ENCODE measurements around the gene IL3RA.
"Not testable (repeated sequence)": the region's sequence is repeated elsewhere in the genome, so short reads cannot be mapped to it uniquely, and the experiment has no call there.

Gene IL3RA

DNA sequence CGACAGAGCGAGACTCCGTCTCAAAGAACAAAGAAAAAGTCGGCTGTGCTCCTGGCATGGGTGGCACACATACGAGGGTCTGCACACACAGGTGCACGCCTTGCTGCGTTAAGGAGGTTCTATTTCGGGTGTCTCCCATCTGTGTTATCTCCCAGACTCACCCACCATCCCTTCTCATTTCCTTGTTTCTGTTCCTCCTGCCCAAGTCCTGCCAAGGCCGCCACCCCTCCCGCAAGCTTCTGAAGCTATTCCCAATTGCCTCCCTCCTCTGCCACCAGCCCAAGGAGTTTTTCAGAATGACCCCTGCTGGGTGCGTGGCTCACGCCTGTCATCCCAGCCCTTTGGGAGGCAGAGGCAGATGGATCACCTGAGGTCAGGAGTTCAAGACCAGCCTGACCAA lies 6.0 kb upstream of the IL3RA start:
- no peak for DNase-seq (ENCODE audit: low spot score)

DNA sequence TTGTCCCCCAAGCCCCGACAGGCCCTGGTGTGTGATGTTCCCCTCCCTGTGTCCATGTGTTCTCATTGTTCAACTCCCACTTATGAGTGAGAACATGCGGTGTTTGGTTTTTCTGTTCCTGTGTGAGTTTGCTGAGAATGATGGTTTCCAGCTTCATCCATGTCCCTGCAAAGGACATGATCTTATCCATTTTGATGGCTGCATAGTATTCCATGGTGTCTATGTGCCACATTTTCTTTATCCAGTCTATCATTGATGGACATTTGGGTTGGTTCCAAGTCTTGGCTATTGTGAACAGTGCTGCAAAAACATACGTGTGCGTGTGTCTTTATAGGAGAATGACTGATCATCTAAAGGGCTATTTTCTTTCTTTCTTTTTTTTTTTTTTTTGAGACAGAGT lies 4.2 kb upstream of the IL3RA start:
- DNase-seq (ENCODE audit: low spot score): not testable (repeated sequence)

DNA sequence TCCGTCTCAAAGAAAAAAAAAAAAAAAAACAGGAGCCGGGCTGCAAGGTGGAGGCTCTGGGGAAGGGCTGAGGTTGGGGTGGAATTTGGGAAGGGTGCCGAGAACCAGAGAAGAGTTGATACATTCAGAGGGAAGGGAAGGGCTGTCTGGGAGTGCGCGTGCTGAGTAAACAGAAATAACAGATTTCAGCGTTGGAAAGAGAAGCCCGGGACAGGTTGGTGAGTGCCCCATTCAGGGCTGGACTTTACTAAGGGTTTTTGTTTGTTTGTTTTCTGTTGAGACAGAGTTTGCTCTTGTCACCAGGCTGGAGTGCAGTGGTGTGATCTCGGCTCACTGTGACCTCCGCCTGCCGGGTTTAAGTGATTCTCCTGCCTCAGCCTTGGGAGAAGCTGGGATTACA lies 1.7 kb upstream of the IL3RA start:
- DNase-seq (ENCODE audit: low spot score): no peak

DNA sequence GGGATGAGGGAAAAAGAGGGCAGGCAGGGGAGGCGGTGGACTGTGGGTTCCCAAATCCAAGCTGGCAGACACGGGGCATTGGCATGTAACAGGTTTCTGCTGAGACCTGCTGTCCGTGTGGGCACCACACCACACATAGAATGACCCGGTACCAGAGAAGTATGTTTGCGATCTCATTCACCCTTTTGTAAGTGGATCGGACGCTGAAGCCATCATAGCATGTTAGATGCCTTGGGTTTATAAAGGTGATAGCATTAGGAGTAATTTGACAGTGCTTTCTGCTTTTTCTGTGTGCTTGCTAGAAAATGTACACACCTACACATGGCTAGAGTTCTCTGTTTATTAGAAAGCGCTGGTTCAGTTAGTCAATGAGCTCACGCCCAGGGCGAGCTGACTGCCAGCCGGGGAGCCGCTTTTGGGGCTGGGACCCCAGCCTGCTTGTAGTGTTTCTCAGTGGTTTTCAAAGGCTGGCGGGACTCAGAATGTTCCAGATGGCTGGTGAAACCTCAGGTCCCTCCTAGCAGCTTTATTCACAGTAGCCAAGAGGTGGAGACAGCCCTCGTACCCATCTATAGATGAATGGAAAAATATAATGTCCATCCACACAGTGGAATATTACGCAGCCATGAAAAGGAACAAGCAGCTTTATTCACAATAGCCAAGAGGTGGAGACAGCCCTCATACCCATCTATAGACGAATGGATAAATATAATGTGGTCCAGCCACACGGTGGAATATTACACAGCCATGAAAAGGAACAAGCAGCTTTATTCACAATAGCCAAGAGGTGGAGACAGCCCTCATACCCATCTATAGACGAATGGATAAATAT lies 579 bp downstream of the IL3RA start:
- DNase-seq (ENCODE audit: low spot score): no peak

DNA sequence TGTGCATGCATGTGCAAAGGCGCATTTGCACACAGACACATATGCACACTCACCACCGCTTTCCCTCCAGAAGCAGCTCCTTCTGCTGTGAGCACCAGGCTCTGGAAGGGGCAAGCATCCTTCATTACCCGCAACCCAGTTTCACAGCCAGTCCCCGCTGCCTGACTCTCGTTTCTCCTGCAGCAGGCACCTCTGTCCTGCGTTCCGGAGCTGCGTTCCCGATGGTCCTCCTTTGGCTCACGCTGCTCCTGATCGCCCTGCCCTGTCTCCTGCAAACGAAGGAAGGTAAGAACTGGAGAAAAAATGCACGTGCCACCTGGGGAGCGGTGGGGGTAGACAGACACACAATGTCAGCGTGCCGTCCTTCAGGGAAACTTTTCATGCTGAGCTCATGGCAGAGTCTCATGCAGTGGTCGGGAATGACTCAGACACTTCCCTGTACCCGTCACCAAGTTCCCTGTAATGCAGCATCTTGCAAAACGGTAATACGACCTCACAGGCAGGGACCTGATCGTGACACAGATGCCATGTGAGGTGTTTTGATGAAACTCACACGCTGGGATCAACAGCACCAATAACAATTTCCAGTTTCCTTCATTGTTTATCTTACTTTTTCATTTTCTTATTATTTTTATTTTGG lies 5.1 kb downstream of the IL3RA start:
- no peak for DNase-seq (ENCODE audit: low spot score)

DNA sequence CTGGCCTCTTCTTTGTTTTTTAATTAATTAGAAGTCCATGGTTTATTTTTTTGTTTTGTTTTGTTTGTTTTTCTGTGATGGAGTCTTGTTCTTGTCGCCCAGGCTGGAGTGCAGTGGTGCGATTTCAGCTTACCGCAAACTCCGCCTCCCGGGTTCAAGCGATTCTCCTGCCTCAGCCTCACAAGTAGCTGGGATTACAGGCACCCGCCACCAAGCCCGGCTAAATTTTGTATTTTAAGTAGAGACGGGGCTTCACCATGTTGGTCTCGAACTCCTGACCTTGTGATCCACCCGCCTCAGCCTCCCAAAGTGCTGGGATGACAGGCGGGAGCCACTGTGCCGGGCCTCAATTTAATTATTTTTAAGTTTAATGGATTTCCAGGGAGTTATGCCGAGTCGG lies 13.0 kb downstream of the IL3RA start:
- not testable (repeated sequence) for DNase-seq (ENCODE audit: low spot score)

DNA sequence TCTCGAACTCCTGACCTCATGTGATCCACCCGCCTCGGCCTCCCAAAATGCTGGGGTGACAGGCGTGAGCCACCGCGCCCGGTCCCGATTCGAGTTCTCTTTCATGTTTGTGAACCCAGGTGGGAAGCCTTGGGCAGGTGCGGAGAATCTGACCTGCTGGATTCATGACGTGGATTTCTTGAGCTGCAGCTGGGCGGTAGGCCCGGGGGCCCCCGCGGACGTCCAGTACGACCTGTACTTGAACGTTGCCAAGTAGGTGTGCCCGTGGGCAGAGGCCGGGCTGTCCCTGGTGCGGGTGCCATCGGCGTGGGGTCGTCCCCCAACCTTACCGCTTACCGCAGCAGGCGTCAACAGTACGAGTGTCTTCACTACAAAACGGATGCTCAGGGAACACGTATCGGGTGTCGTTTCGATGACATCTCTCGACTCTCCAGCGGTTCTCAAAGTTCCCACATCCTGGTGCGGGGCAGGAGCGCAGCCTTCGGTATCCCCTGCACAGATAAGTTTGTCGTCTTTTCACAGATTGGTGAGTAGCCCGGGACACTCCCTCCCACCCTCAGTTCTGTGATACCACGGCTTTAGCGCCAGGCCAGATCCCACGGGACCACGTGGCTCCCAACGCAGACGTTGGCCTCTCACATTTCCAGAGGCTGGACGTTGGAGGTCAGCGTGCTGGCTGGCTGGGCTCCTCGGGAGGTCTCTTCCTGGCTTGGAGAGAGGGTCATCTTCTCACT lies 15.6 kb downstream of the IL3RA start:
- no peak for DNase-seq (ENCODE audit: low spot score)

DNA sequence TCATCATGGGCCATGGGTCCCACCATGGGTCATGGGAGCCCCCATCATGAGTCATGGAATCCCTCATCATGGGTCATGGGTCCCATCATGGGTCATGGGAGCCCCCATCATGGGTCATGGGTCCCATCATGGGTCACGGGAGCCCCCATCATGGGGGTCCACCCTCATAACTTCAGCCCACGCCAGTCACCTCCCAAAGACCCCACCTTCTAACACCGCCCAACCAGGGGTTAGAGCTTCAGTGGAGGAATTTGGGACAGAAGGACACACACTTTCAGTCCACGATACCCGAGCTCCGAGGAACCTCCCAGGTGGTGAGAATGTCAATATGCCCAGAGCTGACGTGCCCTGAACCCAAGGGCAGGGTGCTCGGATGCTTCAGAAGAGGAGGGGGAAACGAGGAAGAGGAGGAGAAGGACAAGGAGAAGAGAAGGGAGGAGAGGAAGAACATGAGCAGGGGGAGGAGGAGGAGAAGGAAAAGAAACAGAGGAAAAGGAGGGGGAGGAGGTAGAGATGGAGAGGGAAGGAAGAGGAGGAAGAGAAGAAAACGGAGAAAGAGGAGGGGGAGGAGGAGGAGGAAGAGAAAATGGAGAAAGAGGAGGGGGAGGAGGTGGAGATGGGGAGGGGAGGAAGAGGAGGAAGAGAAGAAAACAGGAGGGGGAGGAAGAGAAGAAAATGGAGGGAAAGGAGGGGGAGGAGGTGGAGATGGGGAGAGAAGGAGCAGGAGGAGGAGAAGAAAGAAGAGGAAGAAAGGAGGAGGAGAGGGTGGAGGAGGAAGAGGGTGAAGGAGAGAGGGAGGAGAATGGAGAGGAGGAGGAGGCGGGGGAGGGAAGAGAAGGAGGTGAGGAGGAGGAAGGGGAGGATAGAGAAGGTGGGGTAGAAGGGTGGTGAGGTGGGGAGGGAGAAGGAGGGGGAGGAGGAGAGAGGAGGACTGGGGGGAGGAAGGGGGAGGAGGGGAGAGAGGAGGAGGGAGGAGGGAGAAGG lies 17.7 kb downstream of the IL3RA start:
- no peak for DNase-seq (ENCODE audit: low spot score)

DNA sequence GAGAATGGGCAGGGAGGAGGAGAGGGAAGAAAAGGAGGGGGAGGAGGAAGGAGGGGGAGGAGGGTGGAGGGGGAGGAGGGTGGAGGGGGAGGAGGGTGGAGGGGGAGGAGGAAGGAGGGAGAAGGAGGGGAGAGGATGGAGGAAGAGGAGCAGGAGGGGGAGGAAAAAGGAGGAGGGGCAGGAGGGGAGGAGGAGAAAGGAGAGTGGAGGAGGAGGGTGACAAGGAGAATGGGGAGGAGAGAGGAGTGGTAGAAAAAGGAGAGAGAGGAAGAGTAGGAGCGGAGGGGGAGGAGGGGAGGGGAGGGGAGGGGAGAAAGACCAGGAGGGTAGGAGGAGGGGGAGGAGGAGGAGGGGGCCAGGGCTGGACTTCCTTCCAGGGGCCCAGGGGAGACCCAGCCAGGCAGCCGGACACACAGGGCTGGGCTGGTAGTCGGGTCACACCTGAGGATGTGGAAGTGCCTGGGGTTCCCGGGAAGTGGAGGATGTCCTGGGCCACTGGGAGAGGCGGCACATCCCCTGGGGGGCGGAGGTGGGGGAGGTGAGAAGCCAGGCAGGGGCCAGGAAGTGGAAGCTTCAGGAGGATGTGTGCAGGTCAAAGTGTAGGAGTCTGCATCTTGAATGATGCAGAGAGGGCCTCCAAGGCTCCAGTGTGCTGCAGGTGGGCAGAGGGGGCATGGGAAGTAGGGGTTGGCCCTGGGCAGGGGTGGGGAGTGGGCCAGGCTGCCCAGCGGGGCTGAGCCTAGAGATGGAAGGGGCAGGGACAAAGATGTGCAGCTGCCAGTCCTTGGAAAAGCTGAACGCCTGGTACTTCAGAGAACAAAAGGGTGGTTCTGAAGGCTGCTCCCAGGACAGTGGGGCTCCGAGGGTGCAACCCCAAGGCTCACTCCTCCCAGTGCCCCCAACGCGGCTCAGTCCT lies 18.8 kb downstream of the IL3RA start:
- DNase-seq (ENCODE audit: low spot score): no peak

DNA sequence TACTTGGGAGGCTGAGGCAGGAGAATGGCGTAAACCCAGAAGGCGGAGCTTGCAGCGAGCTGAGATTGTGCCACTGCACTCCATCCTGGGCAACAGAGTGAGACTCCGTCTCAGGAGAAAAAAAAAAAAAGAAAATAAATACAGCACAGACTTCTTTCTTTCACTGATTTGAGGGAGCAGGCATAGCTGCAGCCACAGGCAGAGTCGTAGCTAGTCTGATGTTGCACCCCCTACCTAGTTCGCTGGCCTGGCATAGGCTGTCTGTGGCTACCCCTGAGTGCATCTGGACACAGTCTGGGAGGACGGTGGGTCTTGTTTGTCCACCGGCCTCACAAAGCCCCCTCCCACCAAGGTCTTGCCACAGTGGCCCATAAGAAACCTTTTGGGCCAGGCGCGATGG lies 21.4 kb downstream of the IL3RA start:
- DNase-seq (ENCODE audit: low spot score): no peak

DNA sequence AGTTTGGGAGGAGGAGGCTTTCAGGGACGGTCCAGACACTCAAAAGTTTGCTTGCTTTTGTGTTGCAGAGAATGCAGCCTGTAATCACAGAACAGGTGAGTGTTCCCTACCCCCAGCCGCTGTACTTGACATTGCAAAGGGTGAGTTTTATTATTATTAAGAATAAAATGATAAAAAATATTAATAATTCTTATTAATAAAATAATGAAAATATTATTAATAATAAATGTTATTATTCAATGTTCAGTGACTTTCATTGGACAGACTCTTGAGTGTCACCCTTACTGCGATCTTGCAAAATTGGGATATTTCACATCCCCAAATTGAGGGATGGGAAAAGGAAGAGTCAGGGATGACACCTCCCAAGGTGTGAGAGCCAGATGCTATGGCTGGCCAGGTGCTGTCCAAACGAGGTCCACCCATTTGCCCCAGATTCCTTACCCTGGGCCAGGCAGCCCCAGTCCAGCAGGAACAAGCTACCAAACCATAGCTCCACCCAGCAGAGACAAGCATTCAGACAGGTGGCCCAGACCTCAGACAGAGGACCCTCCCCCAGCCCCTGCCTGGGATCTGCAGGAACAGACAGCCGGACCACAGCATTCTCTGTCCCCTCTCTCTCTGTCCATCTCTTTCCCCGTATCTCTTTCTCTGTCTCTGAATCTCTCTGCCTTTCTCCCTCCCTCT lies 22.4 kb downstream of the IL3RA start:
- no peak for DNase-seq (ENCODE audit: low spot score)

DNA sequence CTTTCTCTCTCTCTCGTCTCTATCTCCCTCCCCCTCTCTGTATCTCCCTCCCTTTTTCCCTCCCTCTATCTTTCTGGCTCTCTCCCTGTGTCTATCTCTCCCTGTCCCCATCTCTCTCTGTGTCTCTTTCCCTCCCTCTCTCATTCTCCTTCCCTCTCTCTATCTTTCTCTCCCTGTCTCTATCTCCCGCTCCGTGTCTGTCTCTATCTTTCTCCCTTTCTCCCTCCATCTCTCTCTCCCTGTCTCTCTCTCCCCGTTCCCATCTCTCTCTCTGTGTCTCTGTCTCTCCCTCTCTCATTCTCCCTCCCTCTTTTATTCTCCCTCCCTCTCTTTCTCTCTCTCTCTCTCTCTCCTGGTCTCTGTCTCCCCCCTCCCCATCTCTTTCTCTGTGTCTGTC lies 22.9 kb downstream of the IL3RA start:
- no peak for DNase-seq (ENCODE audit: low spot score)

DNA sequence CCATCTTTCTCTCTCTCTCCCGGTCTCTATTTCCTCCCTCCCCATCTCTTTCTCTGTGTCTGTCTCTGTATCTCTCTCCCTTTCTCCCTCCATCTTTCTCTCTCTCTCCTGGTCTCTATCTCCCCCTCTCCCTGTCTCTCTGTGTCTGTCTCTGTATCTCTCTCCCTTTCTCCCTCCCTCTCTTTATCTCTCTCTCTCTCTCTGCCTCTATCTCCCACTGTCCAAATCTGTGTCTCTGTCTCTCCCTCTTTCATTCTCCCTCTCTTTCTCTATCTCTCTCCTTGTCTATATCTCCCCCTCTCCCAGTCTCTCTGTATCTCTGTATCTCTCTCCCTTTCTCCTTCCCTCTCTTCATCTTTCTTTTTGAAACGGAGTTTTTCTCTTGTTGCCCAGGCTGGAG lies 23.6 kb downstream of the IL3RA start:
- no peak for DNase-seq (ENCODE audit: low spot score)

DNA sequence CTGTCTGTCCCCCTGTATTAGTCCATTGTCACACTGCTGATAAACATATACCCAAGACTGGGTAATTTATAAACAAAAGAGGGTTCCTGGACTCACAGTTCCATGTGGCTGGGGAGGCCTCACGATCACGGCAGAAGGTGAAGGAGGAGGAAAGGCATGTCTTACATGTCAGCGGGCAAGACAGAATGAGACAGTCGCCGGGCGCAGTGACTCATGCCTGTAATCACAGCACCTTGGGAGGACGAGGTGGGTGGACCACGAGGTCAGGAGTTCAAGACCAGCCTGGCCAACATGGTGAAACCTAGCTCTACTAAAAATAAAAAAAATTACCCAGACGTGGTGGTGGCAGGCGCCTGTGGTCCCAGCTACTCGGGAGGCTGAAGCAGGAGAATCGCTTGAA lies 24.7 kb downstream of the IL3RA start:
- DNase-seq (ENCODE audit: low spot score): no peak

DNA sequence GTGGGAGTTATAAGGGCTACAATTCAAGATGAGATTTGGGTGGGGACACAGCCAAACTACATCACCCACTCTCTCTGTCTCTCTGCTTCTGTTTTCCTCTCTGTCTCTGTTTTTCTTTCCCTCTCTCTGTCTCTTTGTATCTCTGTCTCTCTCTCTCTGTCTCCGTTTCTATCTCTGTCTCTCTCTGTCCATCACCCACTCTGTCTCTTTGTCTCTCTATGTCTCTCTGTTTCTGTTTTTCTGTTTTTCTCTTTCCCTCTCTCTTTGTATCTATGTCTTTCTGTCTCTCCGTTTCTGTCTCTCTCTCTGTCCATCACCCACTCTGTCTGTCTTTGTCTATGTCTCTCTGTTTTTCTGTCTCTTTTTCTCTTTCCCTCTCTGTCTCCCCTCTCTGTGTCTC lies 25.3 kb downstream of the IL3RA start:
- DNase-seq (ENCODE audit: low spot score): no peak

DNA sequence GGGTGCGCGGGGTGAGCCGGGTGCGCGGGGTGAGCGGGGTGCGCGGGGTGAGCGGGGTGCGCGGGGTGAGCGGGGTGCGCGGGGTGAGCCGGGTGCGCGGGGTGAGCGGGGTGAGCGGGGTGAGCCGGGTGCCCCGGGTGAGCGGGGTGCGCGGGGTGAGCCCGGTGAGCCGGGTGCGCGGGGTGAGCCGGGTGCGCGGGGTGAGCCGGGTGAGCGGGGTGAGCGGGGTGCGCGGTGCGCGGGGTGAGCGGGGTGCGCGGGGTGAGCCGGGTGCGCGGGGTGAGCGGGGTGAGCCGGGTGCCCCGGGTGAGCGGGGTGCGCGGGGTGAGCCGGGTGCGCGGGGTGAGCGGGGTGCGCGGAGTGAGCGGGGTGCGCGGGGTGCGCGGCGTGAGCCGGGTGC lies 29.8 kb downstream of the IL3RA start:
- DNase-seq (ENCODE audit: low spot score): not testable (repeated sequence)

DNA sequence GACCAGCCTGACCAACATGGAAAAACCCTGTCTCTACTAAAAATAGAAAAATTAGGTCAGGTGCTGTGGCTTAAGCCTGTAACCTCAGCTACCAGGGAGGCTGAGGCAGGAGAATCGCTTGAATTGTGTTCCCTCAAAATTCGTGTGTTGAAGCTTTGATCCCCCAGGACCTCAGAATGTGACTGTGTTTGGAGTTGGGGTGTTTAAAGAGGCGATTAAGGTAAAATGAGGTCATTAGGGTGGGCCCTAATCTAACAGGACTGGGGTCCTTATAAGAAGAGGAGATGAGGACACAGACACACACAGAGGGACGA lies 31.8 kb downstream of the IL3RA start:
- no peak for DNase-seq (ENCODE audit: low spot score)

DNA sequence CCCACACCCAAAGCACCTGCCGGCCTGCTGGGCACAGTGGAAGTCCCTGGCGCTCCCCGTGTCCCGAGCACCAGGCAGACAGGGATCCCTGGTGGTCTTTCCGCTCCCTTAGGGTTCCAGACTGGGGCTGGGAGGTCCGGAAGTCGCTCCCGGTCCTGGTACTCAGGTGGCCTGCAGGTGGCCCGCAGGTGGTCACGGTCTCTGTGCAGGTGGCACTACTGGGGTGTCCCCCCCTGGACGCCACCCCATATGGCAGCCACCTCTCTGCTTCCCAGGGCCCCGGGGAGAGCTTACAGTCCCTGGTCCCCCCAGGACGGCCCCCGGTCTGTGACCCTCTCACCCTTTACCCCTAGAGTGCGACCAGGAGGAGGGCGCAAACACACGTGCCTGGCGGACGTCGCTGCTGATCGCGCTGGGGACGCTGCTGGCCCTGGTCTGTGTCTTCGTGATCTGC lies 41.7 kb downstream of the IL3RA start:
- DNase-seq (ENCODE audit: low spot score): no peak

DNA sequence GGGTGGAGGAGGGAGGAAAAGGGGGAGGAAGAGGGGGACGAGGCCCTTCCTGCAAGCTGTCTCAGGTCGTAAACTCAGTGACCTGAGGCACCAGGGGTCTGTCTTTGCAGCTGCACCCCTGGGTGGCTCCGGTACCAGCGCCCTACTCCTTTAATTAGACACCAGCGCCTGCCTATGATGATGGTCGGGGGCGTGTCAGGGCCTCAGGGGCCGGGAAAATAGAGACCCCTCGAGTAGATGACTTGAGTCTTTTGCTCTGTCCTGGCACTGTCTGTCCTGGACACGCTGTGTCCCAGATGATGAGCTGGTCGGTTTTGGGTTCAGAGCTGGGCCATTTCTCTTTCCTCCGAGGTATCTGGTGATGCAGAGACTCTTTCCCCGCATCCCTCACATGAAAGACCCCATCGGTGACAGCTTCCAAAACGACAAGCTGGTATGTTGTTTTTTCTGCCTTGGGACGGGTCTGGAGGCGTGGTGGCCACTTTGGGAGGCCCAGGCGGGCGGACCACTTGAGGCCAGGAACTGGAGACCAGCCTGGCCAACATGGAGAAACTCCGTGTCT lies 44.2 kb downstream of the IL3RA start:
- no peak for DNase-seq (ENCODE audit: low spot score)

DNA sequence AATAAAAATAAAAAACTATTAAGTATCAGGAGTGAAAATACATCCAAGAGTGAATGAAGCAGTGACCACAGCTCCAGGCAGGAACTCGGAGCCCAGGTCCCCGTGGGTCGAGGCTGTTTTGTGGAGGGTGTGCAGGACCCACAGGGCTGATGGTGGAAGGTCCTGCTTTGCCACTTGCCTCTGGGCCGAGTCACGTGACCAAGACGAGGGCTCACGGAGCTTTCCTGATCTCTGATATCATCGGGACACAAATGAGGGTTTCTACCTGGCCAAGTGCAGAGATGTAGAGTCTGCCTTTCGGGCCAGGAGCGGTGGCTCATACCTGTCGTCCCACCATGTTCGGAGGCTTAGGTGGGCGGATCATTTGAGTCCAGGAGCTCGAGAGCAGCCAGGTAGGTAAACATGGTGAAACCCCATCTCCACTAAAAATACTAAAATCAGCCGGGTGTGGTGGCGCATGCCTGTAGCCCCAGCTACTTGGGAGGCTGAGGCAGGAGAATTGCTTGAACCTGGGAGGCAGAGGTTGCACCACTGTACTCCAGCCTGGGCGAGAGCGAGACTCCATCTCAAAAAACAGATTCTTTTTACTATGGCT lies 48.2 kb downstream of the IL3RA start:
- DNase-seq (ENCODE audit: low spot score): no peak
